Nephron progenitor cell (in vitro differentiated cells): ENCODE results near the gene EPRS1.
"Not testable (repeated sequence)": the region's sequence is repeated elsewhere in the genome, so short reads cannot be mapped to it uniquely, and the experiment has no call there.

Experiments
- DNase-seq: peaks from one replicate; pipeline ENCODE4 v3.0.0; 2021
- H3K27ac Mint-ChIP-seq: 2 replicates; pipeline ENCODE4 v1.8.0; 2021; ENCODE audit warnings: mild to moderate bottlenecking, moderate library complexity, mixed read lengths
- H3K27me3 Mint-ChIP-seq: 2 replicates; pipeline ENCODE4 v1.8.0; 2021; ENCODE audit warnings: mild to moderate bottlenecking, low read depth, mixed read lengths; ENCODE audit not compliant: poor library complexity
- H3K36me3 Mint-ChIP-seq: 2 replicates; pipeline ENCODE4 v1.8.0; 2021; ENCODE audit warnings: low read depth, mixed read lengths
- H3K4me1 Mint-ChIP-seq: 2 replicates; pipeline ENCODE4 v1.8.0; 2021; ENCODE audit warnings: mixed read lengths
- H3K4me3 Mint-ChIP-seq: 2 replicates; pipeline ENCODE4 v1.8.0; 2021; ENCODE audit warnings: mild to moderate bottlenecking, moderate library complexity, mixed read lengths
- H3K9me3 Mint-ChIP-seq: 2 replicates; pipeline ENCODE4 v1.8.0; 2021; ENCODE audit warnings: mild to moderate bottlenecking, moderate library complexity, mixed read lengths
- CTCF ChIP-seq: fragments of 200-600 bp; sonication (generic); IDR thresholded peaks from 2 replicates; pipeline ENCODE4 v1.5.0; 2021; ENCODE audit warnings: antibody characterized with exemption

The EPRS1 gene

DNA sequence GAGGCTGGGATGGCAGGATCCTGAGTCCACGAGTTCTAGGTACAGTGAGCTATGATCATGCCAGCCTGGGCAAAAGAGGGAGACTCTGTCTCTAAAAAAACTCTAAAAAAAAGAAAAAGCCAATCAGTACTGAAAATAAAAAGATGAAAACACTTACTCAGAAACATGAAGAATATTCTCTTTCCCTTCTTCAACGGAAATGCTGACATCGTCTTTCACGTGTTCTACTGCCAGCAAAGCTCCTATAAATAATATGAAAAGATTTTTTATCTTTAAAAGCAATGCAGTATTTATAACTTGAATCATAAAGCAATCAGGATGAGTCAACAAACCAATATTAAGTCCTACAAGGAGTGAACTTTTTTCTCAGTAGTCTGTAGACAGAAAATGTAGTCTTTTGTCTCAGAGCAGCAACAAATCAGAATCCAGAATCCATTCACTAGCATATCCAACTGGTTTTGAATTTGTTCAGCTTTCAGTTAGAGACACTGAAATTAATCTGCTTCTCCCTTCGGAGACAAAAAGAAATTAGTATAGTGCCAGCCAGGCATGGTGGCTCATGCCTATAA is 6.2 kb downstream of the EPRS1 start:
- no peak for TF ChIP-seq CTCF
- Mint-ChIP-seq H3K27me3 (no peaks in the 10 kb centered on the region), H3K36me3 (peaks cover 25% of the 10 kb centered on the region), H3K4me1 (peaks cover 14% of the 10 kb centered on the region), H3K4me3 (no peak overlapping the region), H3K27ac (no peak overlapping the region), H3K9me3 (no peaks in the 10 kb centered on the region)
- DNase-seq = no peak

DNA sequence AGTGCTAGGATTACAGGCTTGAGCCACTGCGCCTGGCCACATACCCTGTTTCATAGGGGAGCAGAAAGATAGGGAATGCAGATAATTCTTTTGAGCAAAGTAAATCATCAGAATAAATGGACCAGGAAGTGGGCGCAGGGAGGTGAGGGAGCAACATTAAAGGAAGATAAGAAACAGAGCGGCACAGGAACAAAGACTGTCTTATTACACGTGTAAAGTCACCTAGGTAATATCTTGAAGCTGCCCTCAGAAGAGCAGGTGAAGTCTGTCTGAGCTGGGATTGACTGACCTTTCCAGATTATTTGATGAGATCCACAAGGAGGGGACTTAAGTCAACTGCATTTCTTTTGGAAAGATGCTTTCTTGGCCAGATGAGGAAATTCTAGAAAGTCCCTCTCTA is 7.7 kb downstream of the EPRS1 start:
- TF ChIP-seq CTCF = no peak
- DNase-seq = no peak
- no peak overlapping the region for H3K4me3 Mint-ChIP-seq
- no peaks in the 10 kb centered on the region for H3K9me3 Mint-ChIP-seq
- H3K27me3 Mint-ChIP-seq = no peaks in the 10 kb centered on the region
- H3K36me3 Mint-ChIP-seq = peaks cover 32% of the 10 kb centered on the region
- peaks cover 8% of the 10 kb centered on the region for H3K4me1 Mint-ChIP-seq
- H3K27ac Mint-ChIP-seq = no peak overlapping the region

DNA sequence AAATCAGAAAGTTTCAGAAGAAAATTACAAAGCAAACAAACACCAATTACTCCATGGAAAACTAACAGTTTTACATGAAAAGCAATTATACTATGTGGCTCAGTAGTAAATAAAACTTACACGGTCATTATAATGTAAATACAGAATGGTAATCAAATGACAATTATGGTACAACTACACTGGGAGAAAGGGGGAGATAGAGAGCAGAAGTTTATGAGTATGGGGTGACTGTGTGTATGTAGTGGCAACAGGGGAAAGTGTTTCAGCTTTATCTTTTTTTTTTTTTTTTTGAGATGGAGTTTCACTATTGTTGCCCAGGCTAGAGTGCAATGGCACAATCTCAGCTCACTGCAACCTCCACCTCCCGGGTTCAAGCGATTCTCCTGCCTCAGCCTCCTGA is 8.5 kb downstream of the EPRS1 start:
- H3K27me3 Mint-ChIP-seq, DNase-seq, H3K27ac Mint-ChIP-seq, H3K9me3 Mint-ChIP-seq, H3K4me3 Mint-ChIP-seq, H3K4me1 Mint-ChIP-seq: not testable (repeated sequence)
- H3K36me3 Mint-ChIP-seq = peaks cover 36% of the 10 kb centered on the region

DNA sequence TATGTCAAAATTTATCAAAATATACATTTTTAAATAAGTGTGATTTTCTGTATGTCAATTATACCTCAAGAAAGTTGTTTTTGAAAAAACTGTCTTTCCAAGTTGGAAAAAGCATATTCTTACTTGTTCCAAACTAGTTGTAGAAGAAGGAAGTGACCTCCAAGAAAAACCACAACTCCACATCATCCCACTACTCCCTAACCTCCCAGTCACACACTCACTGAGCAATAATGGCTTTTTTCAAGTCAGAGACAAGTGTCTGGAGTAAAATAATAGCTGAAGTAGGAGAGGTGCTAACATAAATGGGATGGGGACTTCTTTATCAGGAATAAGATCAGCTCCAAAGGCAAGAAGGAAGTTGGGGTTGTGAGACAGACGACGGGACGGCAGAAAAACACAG is 13.4 kb downstream of the EPRS1 start:
- no peaks in the 10 kb centered on the region for H3K4me1 Mint-ChIP-seq
- peaks cover 3% of the 10 kb centered on the region for H3K27me3 Mint-ChIP-seq
- no peaks in the 10 kb centered on the region for H3K9me3 Mint-ChIP-seq
- TF ChIP-seq CTCF = no peak
- no peak overlapping the region for H3K4me3 Mint-ChIP-seq
- H3K36me3 Mint-ChIP-seq = peaks cover 69% of the 10 kb centered on the region
- no peak for DNase-seq
- H3K27ac Mint-ChIP-seq = no peak overlapping the region

DNA sequence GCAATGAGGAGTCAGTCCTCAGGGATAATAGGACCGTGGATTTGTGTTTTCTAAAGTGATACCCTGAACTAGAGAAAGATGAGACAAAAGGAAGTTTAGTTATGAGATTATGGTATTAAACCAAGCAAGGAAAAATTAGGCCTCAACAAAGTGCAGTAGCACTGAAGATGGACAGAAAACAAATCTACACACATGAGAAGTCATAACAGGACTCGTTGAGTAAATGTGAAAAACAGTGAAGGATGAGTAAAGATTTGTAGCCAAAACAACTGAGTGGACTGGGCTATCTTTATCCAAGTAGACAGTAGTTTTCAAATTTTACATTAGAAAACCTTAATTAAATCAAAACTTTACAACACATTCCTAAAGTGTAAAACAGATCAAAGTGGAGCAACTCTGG is 15.0 kb downstream of the EPRS1 start:
- Mint-ChIP-seq H3K4me3 (no peak overlapping the region), H3K4me1 (no peaks in the 10 kb centered on the region), H3K27me3 (peaks cover 3% of the 10 kb centered on the region), H3K36me3 (peaks cover 66% of the 10 kb centered on the region), H3K9me3 (no peaks in the 10 kb centered on the region), H3K27ac (no peak overlapping the region)
- DNase-seq = no peak
- TF ChIP-seq CTCF = no peak

- H3K27ac Mint-ChIP-seq = no peak overlapping the region
- H3K4me3 Mint-ChIP-seq = no peak overlapping the region
- H3K36me3 Mint-ChIP-seq = peaks cover 81% of the 10 kb centered on the region
- H3K4me1 Mint-ChIP-seq = no peaks in the 10 kb centered on the region
- TF ChIP-seq CTCF = no peak
- DNase-seq = no peak
- H3K9me3 Mint-ChIP-seq = no peaks in the 10 kb centered on the region
- H3K27me3 Mint-ChIP-seq = peaks cover 3% of the 10 kb centered on the region
Observed at GRCh38 chr1:220028346-220028895, 17.9 kb downstream of the EPRS1 start.
